GM12864 (cell line): ENCODE results near the gene KCNMA1.

Experiments used
- DNase-seq: peaks from one replicate; pipeline ENCODE4 v3.0.0-alpha.2; 2011; ENCODE audit warnings: low read depth
- H3K4me3 ChIP-seq: 2 replicates; pipeline ENCODE4 v1.5.1; 2011; ENCODE audit warnings: mild to moderate bottlenecking, low read depth, low read length, control low read depth
- CTCF ChIP-seq: IDR thresholded peaks from 2 replicates; pipeline ENCODE4 v1.5.1; 2011; ENCODE audit warnings: low read depth, mild to moderate bottlenecking, moderate library complexity, low read length, control low read depth, inconsistent platforms; ENCODE audit errors: missing control alignments

The KCNMA1 gene

DNA sequence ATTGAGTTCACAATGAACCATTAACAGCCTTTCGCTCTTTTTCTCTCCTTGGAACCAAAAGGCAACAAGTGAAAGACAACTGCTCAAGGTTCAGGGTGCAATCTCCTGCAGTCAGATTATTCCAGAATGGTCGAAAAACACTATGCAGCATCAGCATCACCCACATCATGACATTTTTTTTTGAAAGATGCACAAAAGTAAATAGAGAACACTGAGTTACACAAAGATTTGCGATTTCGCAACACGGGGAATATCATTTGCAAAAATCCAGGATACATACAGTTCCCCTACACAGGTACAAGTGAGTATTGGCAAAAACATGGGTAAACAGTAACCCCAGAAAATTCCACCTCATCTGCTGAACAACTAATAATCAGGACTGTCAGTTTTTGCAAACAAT is 611.5 kb downstream of the KCNMA1 start:
- no peak for DNase-seq
- no peak for TF ChIP-seq CTCF
- no peak overlapping the region for H3K4me3 ChIP-seq

- no peak for TF ChIP-seq CTCF
- DNase-seq: no peak
- H3K4me3 ChIP-seq: no peak overlapping the region
These were observed 613.1 kb downstream of the KCNMA1 start for GRCh38 chr10:77024461-77024860.

GRCh38 chr10:77023396-77023795 is 614.2 kb downstream of the KCNMA1 start:
- TF ChIP-seq CTCF: no peak
- no peak for DNase-seq
- no peak overlapping the region for H3K4me3 ChIP-seq

DNA sequence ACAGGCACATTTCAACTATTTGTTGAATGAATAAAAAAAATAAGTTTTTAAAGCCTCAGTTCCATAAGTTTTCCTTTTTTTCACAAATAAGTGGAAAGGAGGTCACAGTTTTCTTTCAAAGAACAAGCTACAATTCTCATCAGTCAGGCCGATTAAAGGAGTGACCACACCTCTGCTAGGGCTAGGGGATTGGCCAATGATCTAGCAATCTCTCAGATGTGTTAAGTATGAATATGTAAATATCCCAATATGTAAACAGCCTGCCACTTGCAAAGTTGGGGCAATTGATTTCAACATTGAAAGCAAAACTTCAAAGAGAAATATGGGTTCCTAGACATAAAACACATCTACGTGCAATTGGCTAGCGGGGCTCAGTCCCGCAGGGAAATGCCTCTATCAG is 614.9 kb downstream of the KCNMA1 start:
- no peak overlapping the region for H3K4me3 ChIP-seq
- TF ChIP-seq CTCF: no peak
- no peak for DNase-seq

DNA sequence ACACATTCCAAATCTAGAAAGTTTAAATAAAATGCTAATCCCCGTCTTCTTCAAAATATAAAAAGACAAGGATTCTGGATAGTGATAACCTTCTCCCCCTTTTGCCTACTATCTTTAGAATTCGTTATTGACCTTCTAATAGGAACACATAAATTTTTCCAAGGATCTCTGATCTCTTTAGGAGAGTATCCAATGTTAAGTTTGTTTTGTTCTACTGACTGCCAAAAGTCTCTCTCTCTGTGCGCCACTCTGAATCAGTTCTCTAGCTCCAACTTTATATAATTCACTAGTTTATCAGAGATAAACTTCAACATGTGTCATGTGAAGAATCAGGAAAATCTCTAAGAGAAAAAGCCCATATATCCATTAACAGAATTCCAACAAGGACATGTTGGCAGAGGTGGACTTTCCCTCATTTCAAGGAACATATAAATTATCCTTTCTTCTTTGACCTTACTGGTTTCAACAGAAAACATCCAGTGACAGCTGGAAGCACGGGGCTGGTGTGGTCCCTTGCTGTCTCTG is 615.6 kb downstream of the KCNMA1 start:
- no peak for DNase-seq
- no peak for TF ChIP-seq CTCF
- no peak overlapping the region for H3K4me3 ChIP-seq

GRCh38 chr10:77020426-77021040 is 617.1 kb downstream of the KCNMA1 start:
- TF ChIP-seq CTCF: no peak
- no peak for DNase-seq
- no peak overlapping the region for H3K4me3 ChIP-seq

DNA sequence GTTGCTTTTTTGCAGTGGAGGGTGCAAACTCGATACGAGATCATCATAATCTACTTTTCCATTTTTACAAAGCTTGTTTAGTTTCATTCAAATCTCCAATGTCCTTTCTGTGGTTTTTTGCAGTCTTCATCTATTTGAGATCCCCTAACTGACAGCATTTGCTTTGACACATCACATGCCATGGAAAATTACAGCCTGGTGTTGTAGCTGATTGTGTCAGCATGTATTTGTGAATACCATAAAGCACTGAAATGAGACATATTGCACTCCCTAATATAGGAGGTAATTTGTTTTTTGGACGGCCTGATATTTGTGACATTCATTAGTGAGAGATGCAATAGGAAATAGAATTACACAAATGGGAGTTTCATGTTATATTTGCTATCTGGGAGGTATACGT is 620.8 kb downstream of the KCNMA1 start:
- no peak for TF ChIP-seq CTCF
- H3K4me3 ChIP-seq: no peak overlapping the region
- no peak for DNase-seq
